Inflammatory macrophage treated with lipopolysaccharide for 4 hours (primary cell): ENCODE data around the gene PI4KA.
"Not testable (repeated sequence)": the region's sequence is repeated elsewhere in the genome, so short reads cannot be mapped to it uniquely, and the experiment has no call there.

Experiments used
- DNase-seq: peaks from one replicate; pipeline ENCODE4 v3.0.0-alpha.2; 2020

The PI4KA gene

GRCh38 chr22:20773793-20774212, 84.8 kb downstream of the PI4KA start, which contains the start of gene SERPIND1:
TSS of gene SERPIND1 (plus strand) at chr22:20774113. CDS start at chr22:20779313, 5,200 bp downstream.
- no peak for DNase-seq

- DNase-seq: no peak
Observed at GRCh38 chr22:20771918-20772625, 86.5 kb downstream of the PI4KA start.

GRCh38 chr22:20769496-20769826, 89.2 kb downstream of the PI4KA start:
- not testable (repeated sequence) for DNase-seq

GRCh38 chr22:20766530-20766929, 92.1 kb downstream of the PI4KA start:
- no peak for DNase-seq

DNA sequence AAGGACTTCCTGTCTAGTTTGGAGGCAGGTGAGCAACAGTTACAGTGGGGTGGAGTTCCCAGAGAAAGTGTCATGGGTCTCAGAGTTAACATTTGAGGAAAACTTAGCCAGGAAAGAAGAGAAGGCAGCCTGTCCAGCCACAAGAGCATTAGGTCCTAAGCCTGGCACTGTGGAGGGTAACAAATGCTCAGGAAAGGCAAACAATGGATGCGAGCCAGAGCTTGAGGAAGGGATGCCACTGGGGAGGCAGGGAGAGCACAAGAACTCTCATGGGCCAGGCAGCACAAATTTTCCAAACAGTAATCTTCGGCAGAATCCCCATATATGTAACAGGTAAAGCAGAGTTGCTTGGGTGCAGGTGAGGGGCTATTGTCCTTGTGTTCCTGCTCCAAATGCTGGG, 92.7 kb downstream of the PI4KA start:
- DNase-seq: no peak

- DNase-seq: no peak
Observed at GRCh38 chr22:20764729-20765128, 93.9 kb downstream of the PI4KA start.

DNA sequence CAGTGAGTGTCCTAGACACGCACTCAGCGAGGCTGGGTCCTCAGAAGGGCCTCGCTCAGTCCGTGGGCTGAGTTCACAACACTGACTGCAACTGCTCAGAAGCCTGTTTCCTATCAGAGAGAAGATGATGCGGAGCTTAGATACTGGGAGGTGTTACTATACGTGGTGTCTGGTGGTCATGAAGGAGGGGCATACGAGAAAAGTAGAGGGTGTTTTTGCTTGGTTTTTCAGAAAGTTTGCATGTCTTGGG, 94.2 kb downstream of the PI4KA start:
- no peak for DNase-seq

GRCh38 chr22:20763630-20764470, 94.8 kb downstream of the PI4KA start:
- DNase-seq: no peak

DNA sequence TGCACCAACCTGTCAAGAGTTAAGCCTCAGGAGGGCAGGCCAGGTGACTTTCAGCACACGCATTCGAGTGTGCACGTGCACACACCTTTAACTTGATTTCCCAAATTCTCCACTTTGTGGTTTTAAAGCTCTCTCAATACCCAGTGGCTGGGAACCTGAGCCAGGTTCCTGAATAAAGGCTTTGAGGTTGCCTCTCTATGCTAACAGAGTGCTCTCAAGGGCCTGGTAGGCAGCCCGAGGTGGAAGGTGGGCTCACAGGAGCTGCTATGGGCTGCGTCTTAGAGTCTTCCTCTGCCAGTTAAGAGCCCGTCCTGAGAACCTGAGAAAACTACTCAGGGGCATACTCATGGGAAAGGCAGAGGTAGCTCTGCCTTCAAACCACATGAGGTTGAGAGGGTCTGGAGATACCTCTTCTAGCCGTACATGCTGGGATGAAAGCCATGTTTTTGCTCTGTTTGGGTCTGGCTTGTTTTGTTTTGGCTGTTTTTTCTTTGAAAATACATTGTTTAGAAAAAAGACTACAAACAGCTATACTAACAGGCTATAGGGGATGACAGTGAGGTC, 96.3 kb downstream of the PI4KA start:
- no peak for DNase-seq

- no peak for DNase-seq
Observed at GRCh38 chr22:20761536-20761935, 97.1 kb downstream of the PI4KA start.

DNA sequence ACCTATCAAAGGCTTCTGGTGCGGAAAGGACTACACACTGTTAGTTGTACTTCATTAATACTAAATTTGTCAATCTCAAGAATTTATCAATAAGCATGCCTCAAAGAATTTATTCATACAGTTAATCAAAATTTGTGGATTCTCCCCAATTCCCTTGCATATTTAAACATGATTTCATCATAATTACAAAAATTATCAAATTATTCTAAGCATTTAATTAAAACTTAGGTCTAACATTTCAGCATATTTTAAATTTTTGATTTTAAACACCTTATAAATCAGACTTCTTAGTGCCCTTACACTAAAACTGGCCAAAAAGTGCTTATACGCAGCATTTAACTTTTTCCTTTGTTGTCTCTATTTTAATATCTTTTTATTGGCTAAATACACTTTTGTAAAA, 98.5 kb downstream of the PI4KA start:
- DNase-seq: no peak

DNA sequence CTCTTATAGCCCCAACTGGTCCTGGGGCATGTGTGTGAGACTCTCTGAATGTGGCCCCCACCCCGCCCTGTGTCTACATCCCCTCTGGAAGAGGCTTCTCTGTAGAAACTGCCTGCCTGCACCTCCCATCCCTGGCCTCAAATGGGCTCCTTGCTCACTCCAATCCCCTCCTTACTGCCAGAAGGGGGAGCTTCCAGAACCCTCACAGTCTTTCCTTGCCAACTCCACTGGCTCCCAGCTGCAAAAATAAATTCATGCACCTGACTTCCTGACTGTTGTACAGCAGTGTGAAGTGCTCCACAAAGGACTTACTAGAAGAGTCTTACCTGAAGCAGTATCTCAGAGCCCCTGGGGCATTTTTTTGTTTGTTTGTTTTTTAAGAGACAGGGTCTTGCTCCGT, 99.9 kb downstream of the PI4KA start:
- no peak for DNase-seq

GRCh38 chr22:20756846-20757245, 101.8 kb downstream of the PI4KA start:
- DNase-seq: no peak

- DNase-seq: no peak
Observed at GRCh38 chr22:20752873-20753272, 105.7 kb downstream of the PI4KA start.

DNA sequence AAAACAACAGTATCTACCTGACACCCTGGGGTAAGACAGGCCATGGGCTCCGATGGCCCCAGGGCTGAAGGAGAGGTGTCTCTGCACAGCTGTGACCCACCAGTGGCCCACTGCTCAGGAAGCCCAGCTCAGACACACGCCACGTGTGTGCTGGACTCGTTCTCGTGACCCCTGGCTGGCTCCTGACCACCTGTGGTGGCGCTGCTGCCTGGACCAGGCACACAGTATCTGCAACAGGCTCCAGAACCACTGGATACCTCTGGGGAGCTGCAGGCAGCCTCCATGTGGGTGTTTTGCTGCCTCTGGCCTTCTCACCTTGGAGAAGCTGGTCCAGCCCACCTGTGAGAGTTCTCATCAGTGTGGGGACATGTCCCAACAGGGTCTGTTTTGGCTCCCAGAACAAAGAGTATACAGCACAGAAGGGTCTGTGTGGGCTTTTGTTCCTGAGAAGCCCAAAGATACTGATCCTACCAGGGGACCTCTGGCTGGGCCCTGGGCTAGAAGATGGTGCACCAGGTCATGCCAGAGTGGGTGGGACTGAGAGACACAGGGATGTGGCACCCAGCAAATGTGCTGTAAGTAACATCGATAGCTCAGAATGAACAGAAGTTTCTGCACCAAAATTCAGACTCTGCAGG, 106.4 kb downstream of the PI4KA start:
- no peak for DNase-seq

DNA sequence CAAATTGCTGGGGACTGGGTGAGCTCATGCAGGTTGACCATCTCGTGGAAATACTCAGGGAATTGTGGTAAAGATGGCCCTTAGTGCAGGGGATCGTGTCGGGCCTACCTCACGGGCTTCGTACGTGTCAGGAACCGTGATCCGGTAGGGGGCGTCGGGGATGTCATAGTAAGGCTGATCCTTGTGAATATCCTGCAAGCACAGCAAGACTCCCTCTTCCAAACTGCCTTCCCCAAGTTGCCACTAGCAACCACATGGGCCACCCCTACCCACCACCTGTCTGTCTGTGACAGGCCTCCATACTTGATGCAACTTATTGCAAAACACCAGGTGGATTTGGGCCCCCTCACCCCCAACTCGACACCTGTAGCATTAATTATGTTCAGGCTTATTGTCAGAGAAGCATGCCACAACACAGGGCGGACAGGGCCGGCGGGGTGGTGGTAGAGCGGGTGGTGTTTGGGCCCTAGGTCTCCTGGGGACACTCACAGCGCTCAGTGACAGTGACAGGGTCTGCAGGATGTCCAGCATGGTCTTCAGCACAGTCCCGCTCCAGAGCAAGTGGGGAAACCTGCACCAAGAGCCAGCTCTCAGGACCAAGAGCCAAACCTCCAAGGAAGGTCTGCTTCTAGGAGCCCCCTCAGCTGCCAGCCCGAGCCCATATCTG, 107.3 kb downstream of the PI4KA start:
- no peak for DNase-seq

GRCh38 chr22:20750461-20751184, 108.0 kb downstream of the PI4KA start:
- DNase-seq: peak; percentile 80

GRCh38 chr22:20749453-20749852, 109.2 kb downstream of the PI4KA start:
- DNase-seq: no peak

DNA sequence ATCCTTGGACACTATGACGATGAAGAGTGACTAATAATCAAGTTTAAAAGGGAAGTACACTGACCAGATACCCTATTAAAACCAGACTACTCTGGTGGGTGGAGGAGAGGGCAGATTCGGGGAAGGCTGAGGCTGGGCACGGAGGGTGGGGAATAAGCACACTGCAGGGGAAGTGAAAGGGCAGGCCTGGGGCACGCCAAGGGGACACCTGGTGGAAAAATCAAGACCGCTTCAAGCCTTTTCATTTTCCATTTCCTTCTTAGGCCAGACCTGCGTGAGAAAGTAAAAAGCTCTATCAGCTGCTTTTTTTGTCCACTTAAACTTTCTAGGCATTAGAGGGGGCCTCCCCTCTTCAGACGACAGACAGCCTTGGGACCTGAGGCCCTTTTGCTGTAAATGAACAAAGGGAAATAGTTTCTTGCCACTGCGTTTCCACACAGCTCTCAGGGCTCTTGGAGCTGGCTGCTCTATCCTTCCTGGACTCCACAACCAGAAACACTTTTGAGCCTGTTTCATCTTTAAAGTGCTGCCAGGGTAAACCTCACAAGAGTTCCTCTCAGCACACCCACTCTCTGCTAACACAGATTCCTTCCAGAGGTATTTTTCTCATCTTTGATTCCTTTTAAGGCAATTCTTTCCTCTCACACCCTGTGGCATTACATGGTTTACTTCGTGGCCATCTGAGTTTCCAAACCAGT, 109.7 kb downstream of the PI4KA start:
- DNase-seq: peak; percentile 60

- no peak for DNase-seq
Observed at GRCh38 chr22:20748082-20748481, 110.5 kb downstream of the PI4KA start.

- DNase-seq: no peak
Observed at GRCh38 chr22:20747223-20747622, 111.4 kb downstream of the PI4KA start.
